Natural killer cell (primary cell): ENCODE data around the gene DCUN1D2. TPM values are rescaled to one million over a fixed set of nuclear protein-coding genes. Genes with fewer than 3 reads are reported as not detected.

Source experiments
- ATAC-seq, 3 donors: fragments of 150-1000 bp in 2 of 3; fragments of 200-7000 bp in 1 of 3; cut with Tn5 transposase; 1 replicate in 1 of 3; 2 replicates in 2 of 3; pipeline ENCODE4 v1.10.0; 2021; ENCODE audit warnings: mild to moderate bottlenecking in 2 of 3, moderate library complexity in 2 of 3
- DNase-seq, 2 donors: peaks; one replicate each; pipeline versions ENCODE4 v3.0.0 to v3.0.0-alpha.2; 2013 to 2021; ENCODE audit warnings: mixed read lengths in 1 of 2
- H3K27ac ChIP-seq: one replicate; pipeline ENCODE4 v1.5.1; 2013; ENCODE audit warnings: mild to moderate bottlenecking, low read length
- H3K27me3 ChIP-seq: one replicate; pipeline ENCODE4 v1.6.1; 2013; ENCODE audit warnings: low read length; ENCODE audit not compliant: control insufficient read depth, insufficient read depth
- H3K36me3 ChIP-seq: one replicate; pipeline ENCODE4 v1.6.1; 2013; ENCODE audit warnings: low read length; ENCODE audit not compliant: control insufficient read depth, insufficient read depth
- H3K4me1 ChIP-seq: one replicate; pipeline ENCODE4 v1.6.1; 2013; ENCODE audit warnings: low read length; ENCODE audit not compliant: control insufficient read depth, insufficient read depth
- H3K4me3 ChIP-seq: one replicate; pipeline ENCODE4 v1.5.1; 2013; ENCODE audit warnings: low read length
- H3K9me3 ChIP-seq: one replicate; pipeline ENCODE4 v1.6.1; 2013; ENCODE audit warnings: low read length; ENCODE audit not compliant: control insufficient read depth, insufficient read depth
- H3K27ac Mint-ChIP-seq, 2 donors: one replicate each; pipeline ENCODE4 v1.8.0; 2022; ENCODE audit warnings: mild to moderate bottlenecking in 2 of 2, mixed read lengths in 2 of 2, moderate library complexity in 1 of 2
- H3K27me3 Mint-ChIP-seq, 2 donors: one replicate each; pipeline ENCODE4 v1.8.0; 2022; ENCODE audit warnings: low read depth in 2 of 2, mixed read lengths in 2 of 2
- H3K36me3 Mint-ChIP-seq: one replicate; pipeline ENCODE4 v1.8.0; 2022; ENCODE audit warnings: mixed read lengths
- H3K4me1 Mint-ChIP-seq, 2 donors: one replicate each; pipeline ENCODE4 v1.8.0; 2022; ENCODE audit warnings: mixed read lengths in 2 of 2
- H3K4me3 Mint-ChIP-seq: one replicate; pipeline ENCODE4 v1.8.0; 2022; ENCODE audit warnings: mild to moderate bottlenecking, moderate library complexity, mixed read lengths
- H3K9me3 Mint-ChIP-seq, 2 donors: one replicate each; pipeline ENCODE4 v1.8.0; 2022; ENCODE audit warnings: mixed read lengths in 2 of 2
- WGBS: methylation state at CpG from one replicate; pipeline ENCODE4 v1.1.7; 2013; ENCODE audit warnings: missing lambda C conversion rate; ENCODE audit not compliant: insufficient coverage; 5-methylcytosine and 5-hydroxymethylcytosine counted together
- intact Hi-C: fragments of 100-400 bp; cut with micrococcal nuclease; formaldehyde crosslinking; loops from one replicate; pipeline ENCODE4 v1.14.2; 2022
- total RNA-seq, 4 donors: library from RNA; stranded (reverse); fragments of 120-200 nt in 1 of 4; gene quantifications; one replicate each; pipeline versions ENCODE4 v1.2.3 to v1.2.4, GENCODE V29; 2013 to 2022
- TF ChIP-seq, protein P1 (sequence below): fragments of 200-600 bp; IDR thresholded peaks from one replicate; pipeline ENCODE4 v1.8.0; 2022; ENCODE audit warnings: antibody characterized with exemption

DCUN1D2 gene
- total RNA-seq, 3 donors from 2014 or later (not counting 1 experiment from before 2014, with no cell fraction given) = 26.1 to 33.9 (median 27.1) TPM

DNA sequence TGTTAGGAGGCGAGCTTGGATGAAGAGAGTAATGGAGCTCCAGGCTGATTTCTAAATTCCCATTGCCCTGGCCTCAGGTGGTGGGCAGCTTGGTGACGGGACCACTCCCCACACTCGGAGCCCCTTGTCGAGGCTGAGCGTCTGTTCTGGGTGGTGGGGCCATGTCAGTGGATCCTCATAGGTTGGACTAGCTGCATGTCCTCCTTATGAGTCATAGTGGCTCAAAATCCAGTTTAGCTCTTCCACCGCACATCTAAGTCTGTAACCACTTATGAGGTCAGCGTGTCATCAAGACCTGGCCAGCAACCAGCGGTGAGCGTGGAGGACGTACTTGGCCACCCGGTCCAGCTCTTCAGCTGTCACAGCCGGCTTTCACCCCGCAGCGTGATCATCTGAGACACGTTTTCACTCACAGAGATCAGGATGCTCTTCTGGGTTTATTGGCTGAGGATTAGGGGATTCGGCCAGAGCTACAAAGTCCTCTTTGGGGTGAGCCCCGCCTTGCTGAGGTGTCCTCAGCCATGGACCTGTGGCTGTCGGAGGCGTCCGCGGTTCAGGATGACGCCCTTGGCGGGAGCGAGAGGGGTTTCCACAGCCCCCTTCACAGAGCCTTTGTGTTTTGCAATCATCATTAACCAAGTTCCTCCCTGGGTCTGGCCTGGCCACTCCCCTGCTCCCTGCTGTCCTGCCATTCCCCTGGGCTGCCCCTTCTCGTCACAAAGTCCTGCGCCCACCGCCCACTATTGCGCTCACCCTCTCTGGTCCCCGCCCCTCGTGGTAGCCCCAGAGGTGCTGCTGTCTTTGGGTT is 79.1 kb downstream of the DCUN1D2 start:
- TF ChIP-seq, protein P1, sequence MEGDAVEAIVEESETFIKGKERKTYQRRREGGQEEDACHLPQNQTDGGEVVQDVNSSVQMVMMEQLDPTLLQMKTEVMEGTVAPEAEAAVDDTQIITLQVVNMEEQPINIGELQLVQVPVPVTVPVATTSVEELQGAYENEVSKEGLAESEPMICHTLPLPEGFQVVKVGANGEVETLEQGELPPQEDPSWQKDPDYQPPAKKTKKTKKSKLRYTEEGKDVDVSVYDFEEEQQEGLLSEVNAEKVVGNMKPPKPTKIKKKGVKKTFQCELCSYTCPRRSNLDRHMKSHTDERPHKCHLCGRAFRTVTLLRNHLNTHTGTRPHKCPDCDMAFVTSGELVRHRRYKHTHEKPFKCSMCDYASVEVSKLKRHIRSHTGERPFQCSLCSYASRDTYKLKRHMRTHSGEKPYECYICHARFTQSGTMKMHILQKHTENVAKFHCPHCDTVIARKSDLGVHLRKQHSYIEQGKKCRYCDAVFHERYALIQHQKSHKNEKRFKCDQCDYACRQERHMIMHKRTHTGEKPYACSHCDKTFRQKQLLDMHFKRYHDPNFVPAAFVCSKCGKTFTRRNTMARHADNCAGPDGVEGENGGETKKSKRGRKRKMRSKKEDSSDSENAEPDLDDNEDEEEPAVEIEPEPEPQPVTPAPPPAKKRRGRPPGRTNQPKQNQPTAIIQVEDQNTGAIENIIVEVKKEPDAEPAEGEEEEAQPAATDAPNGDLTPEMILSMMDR = no peak
- no peaks in the 10 kb centered on the region for H3K27me3 ChIP-seq
- no peak overlapping the region for H3K4me3 Mint-ChIP-seq
- H3K27ac ChIP-seq = no peak overlapping the region
- H3K27ac Mint-ChIP-seq = no peak overlapping the region
- H3K4me3 ChIP-seq = no peak overlapping the region
- no peak for DNase-seq
- intact Hi-C loops = no loop called here
- no peaks in the 10 kb centered on the region for H3K36me3 Mint-ChIP-seq
- H3K9me3 Mint-ChIP-seq = peaks cover 0 to 2% of the 10 kb centered on the region in 2 donors
- H3K27me3 Mint-ChIP-seq = peaks cover 0 to 3% of the 10 kb centered on the region in 2 donors
- H3K4me1 ChIP-seq = peaks cover 5% of the 10 kb centered on the region
- 94% methylated on average over 30 of the region's 30 CpGs for WGBS
- ATAC-seq = no peak
- no peaks in the 10 kb centered on the region for H3K9me3 ChIP-seq
- no peaks in the 10 kb centered on the region for H3K4me1 Mint-ChIP-seq
- H3K36me3 ChIP-seq = no peaks in the 10 kb centered on the region

DNA sequence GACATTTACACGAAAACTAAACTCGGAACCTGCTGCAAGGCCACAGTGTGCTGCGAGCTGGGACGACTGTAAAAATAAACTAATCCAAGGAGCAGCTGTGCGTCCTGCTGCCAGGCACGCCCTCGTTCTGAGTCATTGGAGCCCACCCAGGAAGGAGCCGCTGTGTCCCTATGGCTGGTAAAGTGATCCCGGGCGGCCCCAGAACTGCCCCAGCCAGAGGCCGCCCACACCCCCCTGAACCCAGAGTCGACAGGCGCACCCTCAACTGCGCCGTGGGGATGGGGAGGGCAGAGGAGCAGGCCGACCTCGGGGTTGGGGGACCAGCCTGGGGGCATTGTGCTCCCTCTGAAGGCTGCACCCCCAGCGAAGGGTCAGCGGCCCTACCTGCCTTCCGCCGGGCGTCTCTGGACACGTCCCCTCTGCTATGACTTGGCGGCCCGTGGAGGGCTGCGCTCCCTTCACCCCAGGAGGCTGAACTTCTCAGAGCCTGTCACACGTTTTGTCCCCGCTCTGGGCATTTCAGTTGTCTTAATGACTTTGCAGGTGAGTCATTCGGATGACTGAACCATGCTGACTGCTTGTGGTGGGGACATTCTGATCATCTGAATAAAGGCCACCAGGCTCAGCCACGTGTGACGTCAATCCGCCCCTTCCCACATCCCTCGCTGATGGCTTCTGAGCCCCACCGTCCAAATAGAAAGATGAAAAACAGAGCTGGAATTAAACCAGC is 79.9 kb downstream of the DCUN1D2 start:
- Mint-ChIP-seq H3K36me3 (no peaks in the 10 kb centered on the region), H3K4me1 (no peaks in the 10 kb centered on the region), H3K27ac (no peak overlapping the region), H3K4me3 (no peak overlapping the region), H3K9me3 (peaks cover 0 to 2% of the 10 kb centered on the region in 2 donors), H3K27me3 (peaks cover 0 to 3% of the 10 kb centered on the region in 2 donors)
- peaks cover 5% of the 10 kb centered on the region for H3K4me1 ChIP-seq
- no peaks in the 10 kb centered on the region for H3K9me3 ChIP-seq
- DNase-seq (no peak), ATAC-seq (no peak)
- no peaks in the 10 kb centered on the region for H3K36me3 ChIP-seq
- H3K4me3 ChIP-seq = no peak overlapping the region
- no peaks in the 10 kb centered on the region for H3K27me3 ChIP-seq
- no peak overlapping the region for H3K27ac ChIP-seq
- intact Hi-C loops = no loop called here
- TF ChIP-seq, protein P1 = no peak
- 95% methylated on average over 34 of the region's 34 CpGs for WGBS

DNA sequence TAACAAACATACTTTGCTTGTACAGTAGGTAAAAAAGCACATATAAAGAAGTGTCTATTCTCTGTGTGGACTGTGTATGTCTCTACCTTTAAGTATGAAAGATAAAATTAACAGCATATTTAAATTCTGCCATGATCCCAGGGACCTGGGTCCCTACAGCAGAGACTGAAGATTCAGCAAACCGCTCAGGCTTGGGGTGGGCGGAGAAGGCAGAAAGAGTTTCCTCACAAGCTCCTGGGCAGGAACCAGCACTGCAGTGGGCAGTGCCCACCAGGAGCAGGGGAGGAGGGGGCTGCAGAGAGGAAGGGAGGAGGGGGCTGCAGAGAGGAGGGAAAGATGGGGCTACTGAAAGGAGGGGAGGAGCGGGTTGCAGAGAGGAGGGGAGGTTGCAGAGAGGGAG is 81.9 kb downstream of the DCUN1D2 start:
- Mint-ChIP-seq H3K27me3 (peaks cover 0 to 3% of the 10 kb centered on the region in 2 donors), H3K27ac (no peak overlapping the region), H3K4me1 (no peaks in the 10 kb centered on the region), H3K9me3 (peaks cover 0 to 2% of the 10 kb centered on the region in 2 donors), H3K4me3 (no peak overlapping the region), H3K36me3 (no peaks in the 10 kb centered on the region)
- Histone ChIP-seq H3K9me3 (no peaks in the 10 kb centered on the region), H3K36me3 (no peaks in the 10 kb centered on the region), H3K4me3 (no peak overlapping the region), H3K4me1 (peaks cover 5% of the 10 kb centered on the region), H3K27me3 (no peaks in the 10 kb centered on the region), H3K27ac (no peak overlapping the region)
- intact Hi-C loops = no loop called here
- 96% methylated on average over 3 of the region's 3 CpGs for WGBS
- ATAC-seq (no peak), DNase-seq (no peak)
- TF ChIP-seq, protein P1 = no peak
